Esophagus muscularis mucosa (tissue), 3 donors: Measurements from ENCODE around the gene RXRB.
A peak's percentile ranks its signal among the peaks of the same experiment; 100 is the strongest.

Source experiments
- CTCF ChIP-seq, 3 experiments: fragments of 200-600 bp in 2 of 3; fragments of 450-650 bp in 1 of 3; sonication (generic) in 2 of 3; IDR thresholded peaks; one replicate each; pipeline ENCODE4 v1.5.1; 2017 to 2019; ENCODE audit warnings: antibody characterized with exemption in 3 of 3, mild to moderate bottlenecking in 2 of 3, moderate library complexity in 1 of 3
- POLR2A ChIP-seq: fragments of 450-650 bp; IDR thresholded peaks from one replicate; pipeline ENCODE4 v1.6.1; 2017; ENCODE audit warnings: antibody characterized with exemption, moderate library complexity, mild to moderate bottlenecking, low read depth

- TF ChIP-seq CTCF (IDR thresholded peaks at IDR 0.05) = peak; percentile 54 to 74 (median 63)
- no peak for TF ChIP-seq POLR2A
These were observed 2.9 kb downstream of the RXRB start for GRCh38 chr6:33197431-33198048.
